Duodenal mucosa (tissue), 2 donors: ENCODE data around the gene C10orf143.

Experiments
- H3K27ac ChIP-seq: one replicate; pipeline ENCODE4 v1.7.0; 2013; ENCODE audit warnings: low read depth, low read length
- H3K27me3 ChIP-seq, 2 donors: one replicate each; pipeline ENCODE4 v1.7.0; 2013; ENCODE audit warnings: low read length in 2 of 2, control low read depth in 1 of 2; ENCODE audit not compliant: insufficient read depth in 2 of 2, control insufficient read depth in 1 of 2
- H3K36me3 ChIP-seq, 2 donors: one replicate each; pipeline ENCODE4 v1.7.0; 2013; ENCODE audit warnings: low read length in 2 of 2, control low read depth in 1 of 2; ENCODE audit not compliant: insufficient read depth in 2 of 2, control insufficient read depth in 1 of 2
- H3K4me1 ChIP-seq, 2 donors: one replicate each; pipeline ENCODE4 v1.7.0; 2013; ENCODE audit warnings: low read length in 2 of 2, control low read depth in 1 of 2; ENCODE audit not compliant: insufficient read depth in 2 of 2, control insufficient read depth in 1 of 2
- H3K4me3 ChIP-seq, 2 donors: one replicate each; pipeline ENCODE4 v1.7.0; 2013; ENCODE audit warnings: low read length in 2 of 2, low read depth in 1 of 2
- H3K9ac ChIP-seq, 2 donors: one replicate each; pipeline ENCODE4 v1.7.0; 2013; ENCODE audit warnings: low read length in 2 of 2, low read depth in 1 of 2
- H3K9me3 ChIP-seq, 2 donors: one replicate each; pipeline ENCODE4 v1.7.0; 2013; ENCODE audit warnings: low read length in 2 of 2, control low read depth in 1 of 2; ENCODE audit not compliant: control insufficient read depth in 1 of 2

Gene C10orf143

DNA sequence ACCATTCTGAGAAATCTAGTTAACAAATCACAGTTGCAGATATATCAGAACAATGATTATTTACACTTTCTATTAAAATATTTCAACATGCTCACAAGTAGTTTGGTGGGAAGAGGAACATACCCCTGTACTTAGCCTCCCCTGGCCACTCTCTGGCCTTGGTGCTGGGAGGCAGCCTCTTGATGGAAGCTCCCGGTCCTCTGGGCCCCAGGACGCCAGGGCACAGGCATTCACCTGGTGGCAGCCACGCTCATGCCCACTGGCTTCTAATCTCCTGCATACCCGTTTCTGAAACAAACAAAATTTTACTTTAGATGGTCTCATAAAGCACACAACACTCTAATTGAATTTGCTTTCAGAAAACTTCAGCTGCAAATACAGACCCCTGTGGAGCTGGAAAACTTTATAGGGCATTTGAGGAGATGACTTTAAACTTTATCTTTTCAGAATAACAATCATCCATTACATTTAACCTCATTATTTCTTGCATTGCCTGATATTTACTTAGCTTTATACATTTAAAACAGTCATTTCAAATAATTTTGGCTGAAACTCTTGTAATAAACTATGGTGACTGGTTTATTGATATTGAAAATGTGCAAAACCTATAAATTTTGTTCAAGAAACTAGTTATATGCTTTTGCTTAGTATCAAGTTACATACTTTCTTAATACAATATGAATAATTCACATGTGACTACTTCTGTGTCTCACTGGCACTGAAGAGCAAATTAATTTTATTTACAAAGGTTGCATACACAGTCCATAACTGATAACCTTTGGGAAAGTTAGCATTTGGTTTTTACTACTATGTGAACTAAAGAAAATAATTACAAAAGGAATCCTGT is 30.8 kb downstream of the C10orf143 start:
- no peak overlapping the region for H3K4me3 ChIP-seq
- H3K9me3 ChIP-seq: no peaks in the 10 kb centered on the region
- no peak overlapping the region for H3K27ac ChIP-seq
- no peaks in the 10 kb centered on the region for H3K27me3 ChIP-seq
- peaks cover 0 to 6% of the 10 kb centered on the region in 2 donors for H3K4me1 ChIP-seq
- H3K9ac ChIP-seq: no peak overlapping the region
- no peaks in the 10 kb centered on the region for H3K36me3 ChIP-seq

DNA sequence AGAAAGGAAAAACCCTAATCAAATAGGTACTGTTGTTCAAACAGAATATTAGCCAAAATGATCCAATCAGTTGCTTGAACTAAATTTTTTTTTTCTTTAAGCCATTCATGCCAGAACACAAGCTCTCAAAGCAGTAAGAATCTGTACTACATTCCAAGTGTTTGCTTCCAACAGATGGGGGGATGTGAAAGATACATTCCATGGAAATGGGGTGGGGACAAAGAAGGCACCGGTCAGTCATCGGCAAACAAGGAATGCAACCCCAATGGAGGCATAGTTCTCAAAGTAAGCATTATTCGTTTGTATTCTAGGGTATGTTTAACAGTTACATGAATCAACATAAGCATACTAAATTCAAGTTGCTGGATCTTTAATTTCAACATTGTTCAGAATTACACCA is 32.5 kb downstream of the C10orf143 start:
- no peak overlapping the region for H3K27ac ChIP-seq
- H3K4me3 ChIP-seq: no peak overlapping the region
- H3K36me3 ChIP-seq: no peaks in the 10 kb centered on the region
- H3K4me1 ChIP-seq: peaks cover 0 to 6% of the 10 kb centered on the region in 2 donors
- H3K27me3 ChIP-seq: no peaks in the 10 kb centered on the region
- no peaks in the 10 kb centered on the region for H3K9me3 ChIP-seq
- no peak overlapping the region for H3K9ac ChIP-seq

GRCh38 chr10:130076681-130077080 is 33.9 kb downstream of the C10orf143 start:
- no peak overlapping the region for H3K9ac ChIP-seq
- H3K4me1 ChIP-seq: peaks cover 0 to 6% of the 10 kb centered on the region in 2 donors
- H3K27me3 ChIP-seq: no peaks in the 10 kb centered on the region
- no peaks in the 10 kb centered on the region for H3K36me3 ChIP-seq
- H3K27ac ChIP-seq: no peak overlapping the region
- H3K9me3 ChIP-seq: no peaks in the 10 kb centered on the region
- H3K4me3 ChIP-seq: no peak overlapping the region

DNA sequence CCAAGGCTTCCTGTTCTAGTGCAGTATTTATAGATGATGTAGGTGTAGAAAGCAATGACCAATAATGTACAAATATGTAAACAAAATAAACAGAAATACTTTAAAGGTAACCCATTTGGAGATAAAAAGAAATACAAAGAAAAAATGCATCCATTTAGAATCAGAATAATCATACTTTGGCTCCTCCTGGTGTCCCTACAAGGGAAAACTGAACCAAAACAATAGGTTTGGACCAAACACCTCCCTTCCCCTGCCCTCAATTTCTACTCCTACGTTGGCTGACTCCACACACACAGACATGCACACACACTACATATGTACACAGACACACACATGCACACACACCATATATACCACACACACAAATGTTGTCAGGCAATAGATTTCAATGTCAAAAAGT is 36.0 kb downstream of the C10orf143 start:
- no peaks in the 10 kb centered on the region for H3K4me1 ChIP-seq
- H3K9me3 ChIP-seq: no peaks in the 10 kb centered on the region
- no peak overlapping the region for H3K9ac ChIP-seq
- H3K4me3 ChIP-seq: no peak overlapping the region
- H3K27ac ChIP-seq: no peak overlapping the region
- H3K36me3 ChIP-seq: no peaks in the 10 kb centered on the region
- H3K27me3 ChIP-seq: no peaks in the 10 kb centered on the region

- no peak overlapping the region for H3K9ac ChIP-seq
- H3K36me3 ChIP-seq: no peaks in the 10 kb centered on the region
- no peak overlapping the region for H3K4me3 ChIP-seq
- H3K4me1 ChIP-seq: no peaks in the 10 kb centered on the region
- no peak overlapping the region for H3K27ac ChIP-seq
- no peaks in the 10 kb centered on the region for H3K27me3 ChIP-seq
- H3K9me3 ChIP-seq: no peaks in the 10 kb centered on the region
Observed at GRCh38 chr10:130073912-130074311, 36.7 kb downstream of the C10orf143 start.

DNA sequence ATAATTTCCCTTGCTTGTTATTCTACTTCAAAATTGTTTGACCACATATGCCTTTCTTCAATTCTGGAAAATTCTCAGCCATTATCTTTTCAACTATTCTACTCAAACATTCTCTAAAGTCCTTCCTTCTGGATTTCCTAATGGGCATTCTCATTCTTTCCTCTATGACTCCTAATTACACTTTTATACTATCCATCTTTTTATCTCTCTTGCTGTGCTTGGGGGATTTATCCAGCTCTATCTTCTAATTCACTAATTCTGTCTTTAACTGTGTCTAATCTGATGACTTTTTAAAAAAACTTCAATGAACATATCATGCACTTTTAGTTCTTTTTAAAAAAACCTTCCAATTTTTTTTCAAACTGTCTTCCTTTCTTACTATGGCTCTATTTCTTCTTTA is 38.4 kb downstream of the C10orf143 start:
- no peaks in the 10 kb centered on the region for H3K4me1 ChIP-seq
- no peak overlapping the region for H3K4me3 ChIP-seq
- no peak overlapping the region for H3K9ac ChIP-seq
- H3K9me3 ChIP-seq: no peaks in the 10 kb centered on the region
- H3K36me3 ChIP-seq: no peaks in the 10 kb centered on the region
- H3K27ac ChIP-seq: no peak overlapping the region
- H3K27me3 ChIP-seq: no peaks in the 10 kb centered on the region

- no peaks in the 10 kb centered on the region for H3K36me3 ChIP-seq
- no peak overlapping the region for H3K4me3 ChIP-seq
- H3K4me1 ChIP-seq: no peaks in the 10 kb centered on the region
- H3K27ac ChIP-seq: no peak overlapping the region
- no peak overlapping the region for H3K9ac ChIP-seq
- no peaks in the 10 kb centered on the region for H3K27me3 ChIP-seq
- no peaks in the 10 kb centered on the region for H3K9me3 ChIP-seq
Observed at GRCh38 chr10:130067893-130068292, 42.7 kb downstream of the C10orf143 start.

DNA sequence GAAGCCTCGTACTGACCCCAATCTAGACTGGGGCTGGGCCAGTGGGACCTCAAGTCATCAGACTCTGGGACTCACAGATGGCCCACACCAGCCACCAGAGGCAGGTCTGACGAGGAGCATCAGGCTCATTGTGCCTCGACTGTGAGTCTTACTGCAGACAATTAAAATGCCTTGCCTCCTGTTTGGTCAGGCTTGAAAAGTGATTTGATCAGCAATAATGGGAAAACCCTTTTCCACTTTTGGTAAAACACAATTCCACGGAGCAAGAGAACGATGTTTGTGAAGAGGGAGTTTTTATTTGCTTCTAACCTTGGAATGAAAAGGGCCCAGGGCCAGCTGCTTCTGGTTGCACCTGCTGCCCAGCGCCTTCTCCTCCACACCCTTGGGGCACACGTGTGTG is 43.9 kb downstream of the C10orf143 start:
- H3K27me3 ChIP-seq: no peaks in the 10 kb centered on the region
- H3K36me3 ChIP-seq: no peaks in the 10 kb centered on the region
- no peak overlapping the region for H3K27ac ChIP-seq
- H3K9ac ChIP-seq: no peak overlapping the region
- H3K4me1 ChIP-seq: no peaks in the 10 kb centered on the region
- no peak overlapping the region for H3K4me3 ChIP-seq
- H3K9me3 ChIP-seq: no peaks in the 10 kb centered on the region

GRCh38 chr10:130065251-130065650 is 45.4 kb downstream of the C10orf143 start:
- H3K4me1 ChIP-seq: no peaks in the 10 kb centered on the region
- H3K36me3 ChIP-seq: no peaks in the 10 kb centered on the region
- no peaks in the 10 kb centered on the region for H3K27me3 ChIP-seq
- H3K9ac ChIP-seq: no peak overlapping the region
- no peaks in the 10 kb centered on the region for H3K9me3 ChIP-seq
- no peak overlapping the region for H3K27ac ChIP-seq
- H3K4me3 ChIP-seq: no peak overlapping the region

- H3K27me3 ChIP-seq: no peaks in the 10 kb centered on the region
- H3K9me3 ChIP-seq: no peaks in the 10 kb centered on the region
- H3K36me3 ChIP-seq: no peaks in the 10 kb centered on the region
- H3K9ac ChIP-seq: no peak overlapping the region
- H3K4me3 ChIP-seq: no peak overlapping the region
- H3K4me1 ChIP-seq: no peaks in the 10 kb centered on the region
- no peak overlapping the region for H3K27ac ChIP-seq
Observed at GRCh38 chr10:130064783-130065182, 45.8 kb downstream of the C10orf143 start.
